Prostate gland (tissue), 2 donors: ENCODE data around the gene KLHL12.

Experiments used
- CTCF ChIP-seq, 4 experiments: fragments of 200-600 bp in 2 of 4; fragments of 450-650 bp in 2 of 4; sonication (generic) in 2 of 4; IDR thresholded peaks; 1 replicate in 3 of 4; 2 replicates in 1 of 4; pipeline ENCODE4 v1.5.1; 2016 to 2019; ENCODE audit warnings: antibody characterized with exemption in 4 of 4, mild to moderate bottlenecking in 2 of 4, moderate library complexity in 2 of 4
- POLR2A ChIP-seq: fragments of 450-650 bp; IDR thresholded peaks from one replicate; pipeline ENCODE4 v1.6.1; 2016; ENCODE audit warnings: antibody characterized with exemption, mild to moderate bottlenecking

- TF ChIP-seq CTCF (IDR thresholded peaks at IDR 0.05) (no peak), POLR2A (no peak)
Measured at GRCh38 chr1:202952818-202953217, 25.8 kb upstream of the KLHL12 start.
